Breast epithelium (tissue), 4 donors: ENCODE measurements around the gene CCDC88B. TPM values are rescaled to one million over a fixed set of nuclear protein-coding genes. Genes with fewer than 3 reads are reported as not detected.

Experiments used
- DNase-seq, 2 donors: peaks; one replicate each; pipeline ENCODE4 v3.0.0-alpha.2; 2019; ENCODE audit warnings: low spot score in 2 of 2
- H3K27ac ChIP-seq, 2 donors: fragments of 200-600 bp; sonication (generic) in 1 of 2; one replicate each; pipeline ENCODE4 v1.5.1; 2016 to 2019; ENCODE audit warnings: mild to moderate bottlenecking in 1 of 2
- H3K27me3 ChIP-seq, 2 donors: fragments of 200-600 bp; sonication (generic) in 1 of 2; one replicate each; pipeline versions ENCODE4 v1.5.1 to v1.6.0; 2017 to 2019; ENCODE audit warnings: control low read depth in 1 of 2, mild to moderate bottlenecking in 1 of 2
- H3K36me3 ChIP-seq: fragments of 200-600 bp; one replicate; pipeline ENCODE4 v1.5.1; 2019
- H3K4me1 ChIP-seq, 2 donors: fragments of 200-600 bp; sonication (generic); one replicate each; pipeline ENCODE4 v1.5.1; 2016 to 2019; ENCODE audit warnings: control low read depth in 1 of 2
- H3K4me3 ChIP-seq, 3 donors: fragments of 200-600 bp; sonication (generic); 1 replicate in 2 of 3; 2 replicates in 1 of 3; pipeline ENCODE4 v1.5.1; 2016 to 2019; ENCODE audit warnings: mild to moderate bottlenecking in 3 of 3, moderate library complexity in 2 of 3
- H3K9me3 ChIP-seq, 2 donors: fragments of 200-600 bp; sonication (generic) in 1 of 2; one replicate each; pipeline ENCODE4 v1.5.1; 2016 to 2019; ENCODE audit warnings: control low read depth in 1 of 2
- CTCF ChIP-seq, 3 donors: fragments of 450-650 bp; IDR thresholded peaks; one replicate each; pipeline ENCODE4 v1.5.1; 2016 to 2017; ENCODE audit warnings: antibody characterized with exemption in 3 of 3, mild to moderate bottlenecking in 3 of 3, moderate library complexity in 3 of 3
- POLR2A ChIP-seq: fragments of 450-650 bp; IDR thresholded peaks from one replicate; pipeline ENCODE4 v1.6.1; 2016; ENCODE audit warnings: antibody characterized with exemption, mild to moderate bottlenecking, moderate library complexity
- POLR2AphosphoS5 ChIP-seq, 3 donors: sonication (generic); formaldehyde crosslinking; IDR thresholded peaks; one replicate each; pipeline ENCODE4 v1.6.1; 2017; ENCODE audit warnings: antibody characterized with exemption in 3 of 3
- intact Hi-C: fragments of 100-400 bp; cut with DNase I; formaldehyde crosslinking; loops from one replicate; pipeline ENCODE4 v1.15.1; 2023; ENCODE audit warnings: low total_unique reads
- total RNA-seq, 3 donors: library from RNA; depleted of rRNA; stranded (reverse); fragments of >200 nt; gene quantifications; one replicate each; pipeline ENCODE4 v1.1.0, GENCODE V29; 2016

Gene CCDC88B
- total RNA-seq, 3 donors from 2014 or later, result 3.3 to 10.7 (median 5.9) TPM

- Histone ChIP-seq H3K4me1 (peaks cover 10 to 14% of the 10 kb centered on the region in 2 donors), H3K27ac (no peak overlapping the region), H3K27me3 (peaks cover 8 to 33% of the 10 kb centered on the region in 2 donors), H3K9me3 (no peaks in the 10 kb centered on the region), H3K4me3 (peak overlapping the region; percentile 31 to 64 (median 50)), H3K36me3 (no peaks in the 10 kb centered on the region)
- DNase-seq, result no peak
- TF ChIP-seq CTCF (IDR thresholded peaks at IDR 0.05) (no peak), POLR2AphosphoS5 (IDR thresholded peaks at IDR 0.05) (no peak), POLR2A (no peak)
- intact Hi-C loops, result no loop called here
Measured at GRCh38 chr11:64291752-64292459, 48.1 kb upstream of the CCDC88B start.

GRCh38 chr11:64292460-64293254 lies 47.3 kb upstream of the CCDC88B start:
- peak overlapping the region; percentile 31 to 64 (median 50) for H3K4me3 ChIP-seq
- peaks cover 8 to 41% of the 10 kb centered on the region in 2 donors for H3K27me3 ChIP-seq
- TF ChIP-seq POLR2AphosphoS5 (IDR thresholded peaks at IDR 0.05) (no peak), POLR2A (no peak)
- intact Hi-C loops, result no loop called here
- H3K27ac ChIP-seq, result no peak overlapping the region
- no peaks in the 10 kb centered on the region for H3K36me3 ChIP-seq
- peaks cover 10 to 14% of the 10 kb centered on the region in 2 donors for H3K4me1 ChIP-seq
- H3K9me3 ChIP-seq, result no peaks in the 10 kb centered on the region
- DNase-seq, result no peak

GRCh38 chr11:64294774-64295173 lies 45.2 kb upstream of the CCDC88B start:
- Histone ChIP-seq H3K36me3 (no peaks in the 10 kb centered on the region), H3K4me3 (no peak overlapping the region), H3K9me3 (no peaks in the 10 kb centered on the region), H3K27me3 (peaks cover 11 to 55% of the 10 kb centered on the region in 2 donors), H3K4me1 (peaks cover 13 to 22% of the 10 kb centered on the region in 2 donors), H3K27ac (no peak overlapping the region)
- TF ChIP-seq POLR2AphosphoS5 (IDR thresholded peaks at IDR 0.05) (no peak), CTCF (IDR thresholded peaks at IDR 0.05) (no peak), POLR2A (no peak)
- intact Hi-C loops, result no loop called here
- DNase-seq, result no peak

GRCh38 chr11:64295760-64296159 lies 44.2 kb upstream of the CCDC88B start:
- Histone ChIP-seq H3K4me1 (peaks cover 23 to 28% of the 10 kb centered on the region in 2 donors), H3K4me3 (no peak overlapping the region), H3K36me3 (no peaks in the 10 kb centered on the region), H3K9me3 (no peaks in the 10 kb centered on the region), H3K27me3 (peaks cover 11 to 65% of the 10 kb centered on the region in 2 donors), H3K27ac (no peak overlapping the region)
- intact Hi-C loops, result no loop called here
- no peak for DNase-seq
- TF ChIP-seq POLR2AphosphoS5 (IDR thresholded peaks at IDR 0.05), result no peak
- no peak for TF ChIP-seq POLR2A
- no peak for TF ChIP-seq CTCF (IDR thresholded peaks at IDR 0.05)

- Histone ChIP-seq H3K27me3 (peaks cover 10 to 61% of the 10 kb centered on the region in 2 donors), H3K36me3 (no peaks in the 10 kb centered on the region), H3K4me3 (no peak overlapping the region), H3K27ac (no peak overlapping the region), H3K9me3 (no peaks in the 10 kb centered on the region), H3K4me1 (peaks cover 21 to 27% of the 10 kb centered on the region in 2 donors)
- DNase-seq, result no peak
- intact Hi-C loops, result no loop called here
- TF ChIP-seq CTCF (IDR thresholded peaks at IDR 0.05) (no peak), POLR2AphosphoS5 (IDR thresholded peaks at IDR 0.05) (no peak), POLR2A (no peak)
Measured at GRCh38 chr11:64296236-64296635, 43.8 kb upstream of the CCDC88B start.
